Uterine smooth muscle cell (primary cell): ENCODE data around the gene GCDH. TPM values are rescaled to one million over a fixed set of nuclear protein-coding genes. Genes with fewer than 3 reads are reported as not detected.

Source experiments
- total RNA-seq: library from RNA; depleted of rRNA; stranded (reverse); fragments of >200 nt; gene quantifications from 2 replicates; pipeline ENCODE4 v1.2.3, GENCODE V29; 2014

GCDH gene
- 25.2 and 35.5 TPM in 2 replicates for total RNA-seq

DNA sequence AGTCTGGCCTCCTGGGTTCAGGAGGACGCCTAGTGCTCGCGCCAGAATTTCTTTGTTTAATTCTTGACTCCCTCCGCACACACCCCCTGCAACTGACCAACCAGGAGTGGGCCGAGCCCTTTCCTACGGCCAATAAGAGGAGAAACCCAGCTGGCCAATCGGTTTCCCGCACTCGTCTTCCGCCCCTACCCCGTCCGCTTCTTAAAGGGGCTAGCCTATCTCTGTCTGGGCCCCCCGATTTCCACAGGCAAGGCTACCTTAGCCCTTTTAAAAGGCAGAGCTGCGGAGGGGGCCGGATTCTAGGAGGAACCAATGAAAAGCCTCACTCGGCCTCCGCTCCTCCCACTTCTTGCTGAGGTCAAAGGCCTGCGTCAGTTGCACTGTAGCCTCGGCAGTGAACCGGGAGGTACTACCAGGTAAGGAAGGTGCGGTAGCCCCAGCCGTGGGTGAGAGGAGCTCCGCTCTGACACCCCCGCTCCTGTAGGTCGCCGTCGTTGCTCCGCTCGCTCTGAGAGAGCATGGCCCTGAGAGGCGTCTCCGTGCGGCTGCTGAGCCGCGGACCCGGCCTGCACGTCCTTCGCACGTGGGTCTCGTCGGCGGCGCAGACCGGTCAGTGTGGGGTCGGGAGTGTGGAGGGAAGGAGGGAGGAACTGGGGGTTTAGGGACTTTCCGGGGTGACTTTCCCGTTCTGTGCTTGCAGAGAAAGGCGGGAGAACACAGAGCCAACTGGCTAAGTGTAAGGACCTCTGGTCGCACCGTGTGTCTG, at the start of gene GCDH:
GCDH (plus strand) TSS at position 374 of the 766 bp plus-strand sequence; CDS start at position 519, 145 bp downstream.

GRCh38 chr19:12881172-12881808, 9.7 kb upstream of the GCDH start, which contains the start of gene DNASE2:
Gene DNASE2, minus strand, starts transcription at chr19:12881449. Its CDS starts 74 bp downstream, at chr19:12881375.

DNA sequence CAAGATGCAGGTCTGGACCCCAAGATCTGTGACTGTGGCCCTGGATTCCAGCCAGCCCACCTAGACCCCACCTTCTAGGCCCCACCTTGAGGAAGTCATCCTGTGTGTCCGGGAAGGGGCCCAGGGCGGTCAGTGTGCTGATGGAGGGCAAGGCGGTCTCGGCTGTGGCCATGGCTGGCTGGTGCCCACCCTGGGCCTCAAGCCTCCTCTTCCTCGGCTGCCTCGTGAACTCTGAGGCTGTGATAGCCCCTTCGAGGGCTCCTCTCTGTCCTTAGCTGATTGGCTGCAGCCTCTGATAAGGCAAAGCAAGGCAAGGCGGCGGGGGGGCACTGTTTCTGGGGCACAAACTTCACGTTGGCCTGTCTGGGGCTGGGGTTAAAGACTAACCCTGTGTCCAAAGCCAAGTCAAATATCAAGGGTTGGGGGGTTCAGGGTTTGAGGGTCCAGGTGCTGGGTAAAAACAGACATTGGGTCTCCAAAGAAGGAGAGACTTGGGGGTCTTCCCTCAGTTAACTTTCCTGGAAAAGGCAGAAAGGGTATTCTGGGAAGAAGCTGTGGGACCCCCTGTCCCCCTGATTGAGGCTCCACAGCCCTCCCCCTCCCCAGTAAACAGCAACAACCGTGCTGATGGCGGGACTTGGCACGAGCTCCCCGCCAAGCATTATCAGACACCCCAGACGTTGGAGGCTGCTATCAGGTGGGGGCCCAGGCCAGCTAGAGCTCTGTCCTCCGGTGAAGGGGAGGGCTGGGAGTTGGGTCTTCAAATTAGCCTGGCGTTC, 3.8 kb upstream of the GCDH start, which contains the start of gene KLF1:
KLF1 (minus strand) TSS at position 233 of the 779 bp plus-strand sequence; CDS start at position 172, 61 bp downstream.

GRCh38 chr19:12933287-12934072, 42.5 kb downstream of the GCDH start, which contains the start of gene FARSA:
Gene FARSA, minus strand, starts transcription at chr19:12933711. Its CDS starts 15 bp downstream, at chr19:12933696.

GRCh38 chr19:12937927-12938778, 47.2 kb downstream of the GCDH start, which contains the start of gene CALR:
Gene CALR, plus strand, starts transcription at chr19:12938609. Its CDS starts 71 bp downstream, at chr19:12938680.

DNA sequence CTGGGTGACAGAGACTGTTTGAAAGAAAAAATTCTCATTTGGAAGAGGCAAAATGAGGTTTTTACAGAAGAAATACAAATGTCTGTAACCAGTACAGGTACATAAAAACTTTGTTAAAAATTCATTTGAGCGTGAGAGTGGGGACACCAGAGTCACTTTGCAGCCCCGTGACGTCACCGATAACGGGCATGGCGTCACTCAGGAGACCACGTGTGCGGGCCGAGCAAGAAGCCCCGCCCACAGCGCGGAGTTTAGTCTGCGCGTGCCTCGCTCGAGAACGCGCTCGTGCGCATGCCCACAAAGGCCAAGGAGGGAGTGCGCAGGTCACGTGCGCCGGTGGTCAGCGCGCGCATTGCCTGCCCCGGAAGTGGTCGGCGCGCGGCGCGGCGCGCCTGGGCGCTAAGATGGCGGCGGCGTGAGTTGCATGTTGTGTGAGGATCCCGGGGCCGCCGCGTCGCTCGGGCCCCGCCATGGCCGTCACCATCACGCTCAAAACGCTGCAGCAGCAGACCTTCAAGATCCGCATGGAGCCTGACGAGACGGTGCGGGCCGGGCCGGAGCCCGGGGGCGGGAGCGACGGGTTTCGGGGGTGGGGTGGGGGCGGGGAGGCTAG, 54.6 kb downstream of the GCDH start, which contains the start of gene RAD23A:
RAD23A (plus strand) TSS at position 384 of the 613 bp plus-strand sequence; CDS start at position 471, 87 bp downstream.

Other genes starting within 250 kb of the GCDH start
- gene MAN2B1, start 224.4 kb upstream of the GCDH start, total RNA-seq, result 21.6 and 32.9 TPM in 2 replicates
- 6.3 and 10.4 TPM in 2 replicates for gene WDR83, start 224.4 kb upstream of the GCDH start, total RNA-seq
- 65.7 and 70.2 TPM in 2 replicates for gene DHPS, start 209.3 kb upstream of the GCDH start, total RNA-seq
- not detected in 2 replicates for gene GNG14, start 203.2 kb upstream of the GCDH start, total RNA-seq
- gene FBXW9, start 194.5 kb upstream of the GCDH start, total RNA-seq, result 7.2 and 7.6 TPM in 2 replicates
- 42.2 and 47.4 TPM in 2 replicates for gene TNPO2, start 167.2 kb upstream of the GCDH start, total RNA-seq
- 93.1 and 115 TPM in 2 replicates for gene TRIR, start 156.5 kb upstream of the GCDH start, total RNA-seq
- 116 and 130 TPM in 2 replicates for gene GET3, start 153.7 kb upstream of the GCDH start, total RNA-seq
- gene BEST2, start 139.4 kb upstream of the GCDH start, total RNA-seq, result 0.25 TPM in 1 of 2 replicates, not detected in the other
- gene HOOK2, start 115.6 kb upstream of the GCDH start, total RNA-seq, result 12.8 and 24.1 TPM in 2 replicates
- 41.7 and 53.9 TPM in 2 replicates for gene JUNB, start 99.7 kb upstream of the GCDH start, total RNA-seq
- 190 and 232 TPM in 2 replicates for gene PRDX2, start 89.4 kb upstream of the GCDH start, total RNA-seq
- gene THSD8, start 89.1 kb upstream of the GCDH start, total RNA-seq, result 0.22 TPM in 1 of 2 replicates, not detected in the other
- 32.0 and 79.4 TPM in 2 replicates for gene RNASEH2A, start 84.6 kb upstream of the GCDH start, total RNA-seq
- not detected in 2 replicates for gene RTBDN, start 56.6 kb upstream of the GCDH start, total RNA-seq
- 0.87 TPM in 1 of 2 replicates, not detected in the other for gene MAST1, start 52.6 kb upstream of the GCDH start, total RNA-seq
- gene DNASE2, start 9.7 kb upstream of the GCDH start, total RNA-seq, result 13.5 and 35.4 TPM in 2 replicates
- gene KLF1, start 4.0 kb upstream of the GCDH start, total RNA-seq, result not detected in 2 replicates
- gene SYCE2, start 28.1 kb downstream of the GCDH start, total RNA-seq, result 0.11 and 0.12 TPM in 2 replicates
- gene FARSA, start 42.6 kb downstream of the GCDH start, total RNA-seq, result 54.1 and 58.9 TPM in 2 replicates
- gene CALR, start 47.4 kb downstream of the GCDH start, total RNA-seq, result 1,588 and 2,549 TPM in 2 replicates
- 68.9 and 87.4 TPM in 2 replicates for gene RAD23A, start 54.7 kb downstream of the GCDH start, total RNA-seq
- 26.6 and 36.4 TPM in 2 replicates for gene GADD45GIP1, start 66.1 kb downstream of the GCDH start, total RNA-seq
- 0.12 TPM in 1 of 2 replicates, not detected in the other for gene DAND5, start 78.4 kb downstream of the GCDH start, total RNA-seq
- 59.8 and 71.9 TPM in 2 replicates for gene NFIX, start 104.3 kb downstream of the GCDH start, total RNA-seq
- gene LYL1, start 211.7 kb downstream of the GCDH start, total RNA-seq, result 0.77 and 1.1 TPM in 2 replicates
- gene TRMT1, start 225.6 kb downstream of the GCDH start, total RNA-seq, result 32.5 and 36.4 TPM in 2 replicates
- gene NACC1, start 227.1 kb downstream of the GCDH start, total RNA-seq, result 32.4 and 48.4 TPM in 2 replicates